OCI-LY3 (cell line): ENCODE data around the gene ZNF668.

Source experiments
- EZH2phosphoT487 ChIP-seq: fragments of 200-600 bp; shearing (Covaris generic); IDR thresholded peaks from 2 replicates; pipeline ENCODE4 v1.6.1; 2018; ENCODE audit warnings: antibody characterized with exemption, mixed run types, low read depth
- TF ChIP-seq, protein P1 (sequence below): fragments of 200-600, 300-600 bp; sonication (generic); IDR thresholded peaks from 2 replicates; pipeline ENCODE4 v1.5.1; 2014; ENCODE audit warnings: antibody characterized with exemption, low read length, low read depth

DNA sequence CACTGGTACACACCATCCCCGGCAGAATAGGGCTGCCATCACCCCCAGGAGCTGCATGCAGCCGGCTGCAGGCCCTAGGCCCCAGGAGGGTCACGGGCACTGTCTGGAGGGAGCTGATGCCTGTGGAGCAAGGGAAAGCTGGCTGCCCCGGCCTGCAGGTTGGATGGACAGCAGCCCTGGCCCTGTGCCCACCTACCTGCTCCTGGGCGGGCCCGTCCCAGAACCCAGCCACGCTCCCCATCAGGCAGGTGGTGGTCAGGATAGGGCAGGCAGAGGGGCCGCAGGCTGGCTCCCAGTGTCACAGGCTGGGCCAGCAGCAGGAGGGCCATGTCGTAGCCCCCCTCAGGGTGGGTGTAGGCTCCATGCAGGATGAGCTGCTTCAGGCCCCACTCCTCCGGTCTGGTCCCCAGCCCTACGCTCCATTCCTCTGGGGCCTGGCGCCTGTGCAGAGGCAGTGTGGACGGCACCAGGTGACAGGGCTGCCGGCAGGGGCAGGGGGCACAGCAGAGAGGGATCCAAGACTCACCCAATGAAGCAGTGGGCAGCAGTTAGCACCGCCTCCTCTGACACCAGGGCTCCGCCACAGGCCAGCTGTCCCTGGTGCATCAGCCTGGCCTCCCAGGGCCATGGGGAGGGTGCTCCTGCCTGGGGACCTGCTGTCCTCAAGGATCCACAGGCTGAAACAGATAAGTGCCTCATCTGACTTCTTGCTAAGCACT, 10.7 kb upstream of the ZNF668 start:
- TF ChIP-seq, protein P1, sequence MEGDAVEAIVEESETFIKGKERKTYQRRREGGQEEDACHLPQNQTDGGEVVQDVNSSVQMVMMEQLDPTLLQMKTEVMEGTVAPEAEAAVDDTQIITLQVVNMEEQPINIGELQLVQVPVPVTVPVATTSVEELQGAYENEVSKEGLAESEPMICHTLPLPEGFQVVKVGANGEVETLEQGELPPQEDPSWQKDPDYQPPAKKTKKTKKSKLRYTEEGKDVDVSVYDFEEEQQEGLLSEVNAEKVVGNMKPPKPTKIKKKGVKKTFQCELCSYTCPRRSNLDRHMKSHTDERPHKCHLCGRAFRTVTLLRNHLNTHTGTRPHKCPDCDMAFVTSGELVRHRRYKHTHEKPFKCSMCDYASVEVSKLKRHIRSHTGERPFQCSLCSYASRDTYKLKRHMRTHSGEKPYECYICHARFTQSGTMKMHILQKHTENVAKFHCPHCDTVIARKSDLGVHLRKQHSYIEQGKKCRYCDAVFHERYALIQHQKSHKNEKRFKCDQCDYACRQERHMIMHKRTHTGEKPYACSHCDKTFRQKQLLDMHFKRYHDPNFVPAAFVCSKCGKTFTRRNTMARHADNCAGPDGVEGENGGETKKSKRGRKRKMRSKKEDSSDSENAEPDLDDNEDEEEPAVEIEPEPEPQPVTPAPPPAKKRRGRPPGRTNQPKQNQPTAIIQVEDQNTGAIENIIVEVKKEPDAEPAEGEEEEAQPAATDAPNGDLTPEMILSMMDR: no peak
- no peak for TF ChIP-seq EZH2phosphoT487
